NT2/D1 (cell line): Measurements from ENCODE around the gene BMPR1A.
"Not testable (repeated sequence)": the region's sequence is repeated elsewhere in the genome, so short reads cannot be mapped to it uniquely, and the experiment has no call there.

Experiments used
- DNase-seq: peaks from one replicate; pipeline ENCODE4 v3.0.0-alpha.2; 2011; ENCODE audit warnings: low read depth, low spot score
- H3K27me3 ChIP-seq: 2 replicates; pipeline ENCODE4 v1.6.0; 2011; ENCODE audit warnings: mild to moderate bottlenecking; ENCODE audit not compliant: insufficient read length, insufficient read depth
- H3K36me3 ChIP-seq: 2 replicates; pipeline ENCODE4 v1.6.1; 2011; ENCODE audit warnings: mild to moderate bottlenecking, low read length, mixed read lengths; ENCODE audit not compliant: insufficient read depth, insufficient read length
- H3K4me1 ChIP-seq: 2 replicates; pipeline ENCODE4 v1.5.1; 2011; ENCODE audit not compliant: insufficient read depth, insufficient read length
- H3K4me3 ChIP-seq: 2 replicates; pipeline ENCODE4 v1.5.1; 2011; ENCODE audit warnings: low read depth; ENCODE audit not compliant: insufficient read length
- H3K9ac ChIP-seq: 2 replicates; pipeline ENCODE4 v1.6.0; 2011; ENCODE audit warnings: low read depth; ENCODE audit not compliant: insufficient read length
- H3K9me3 ChIP-seq: 2 replicates; pipeline ENCODE4 v1.5.1; 2011; ENCODE audit warnings: mild to moderate bottlenecking, low read length; ENCODE audit not compliant: insufficient read depth
- SUZ12 ChIP-seq: IDR thresholded peaks from 2 replicates; pipeline ENCODE4 v1.6.1; 2011; ENCODE audit not compliant: insufficient read length, insufficient read depth; ENCODE audit errors: extremely low read depth
- YY1 ChIP-seq: IDR thresholded peaks from 2 replicates; pipeline ENCODE4 v1.6.1; 2011; ENCODE audit not compliant: insufficient read length, insufficient read depth
- ZNF274 ChIP-seq: IDR thresholded peaks from 2 replicates; pipeline ENCODE4 v1.6.1; 2011; ENCODE audit warnings: mild to moderate bottlenecking, low read depth, low read length

The BMPR1A gene

DNA sequence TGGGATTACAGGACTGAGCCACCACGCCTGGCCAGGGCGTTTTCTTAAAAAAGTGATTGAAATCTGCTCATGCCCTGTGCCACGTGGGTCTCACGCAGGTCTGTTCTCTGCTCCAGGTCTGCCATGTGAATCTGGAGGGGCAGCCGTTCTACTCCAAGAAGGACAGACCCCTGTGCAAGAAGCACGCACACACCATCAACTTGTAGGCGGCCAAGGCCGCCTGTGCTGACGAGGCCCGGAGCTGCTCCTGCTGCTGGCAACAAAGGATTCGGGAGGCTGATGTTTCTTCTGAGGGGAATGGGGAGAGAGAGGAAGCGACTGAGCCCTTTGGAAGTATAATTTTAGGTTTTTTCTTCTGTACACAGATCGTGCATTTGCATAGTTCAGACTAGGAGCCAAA, 23.6 kb upstream of the BMPR1A start:
- no peaks in the 10 kb centered on the region for H3K36me3 ChIP-seq
- no peaks in the 10 kb centered on the region for H3K4me1 ChIP-seq
- H3K9me3 ChIP-seq = no peaks in the 10 kb centered on the region
- H3K27me3 ChIP-seq = no peaks in the 10 kb centered on the region
- no peak for DNase-seq
- H3K4me3 ChIP-seq = no peak overlapping the region
- H3K9ac ChIP-seq = no peak overlapping the region
- TF ChIP-seq ZNF274 = no peak
- no peak for TF ChIP-seq YY1
- TF ChIP-seq SUZ12 = no peak

DNA sequence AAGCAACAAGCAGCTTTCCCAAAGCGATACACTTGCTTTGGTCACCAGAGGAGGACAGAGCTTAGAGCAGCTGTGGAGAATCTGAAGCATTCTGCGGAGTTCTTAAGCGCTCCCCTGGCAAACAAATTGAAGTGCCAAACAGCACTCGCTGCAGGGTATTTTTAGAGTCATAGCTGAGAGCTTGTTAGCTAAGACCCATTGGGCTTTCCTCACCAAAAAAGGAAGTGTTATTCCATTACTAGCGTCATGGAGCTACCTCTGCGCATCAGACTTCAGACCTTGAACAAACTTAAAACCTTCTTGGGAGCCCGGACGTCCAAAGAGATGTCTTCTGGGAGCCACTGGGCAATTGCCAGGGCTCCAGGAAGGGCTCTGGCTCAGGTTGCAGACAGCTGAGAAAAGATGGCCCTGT, 23.2 kb upstream of the BMPR1A start:
- Histone ChIP-seq H3K4me1 (no peaks in the 10 kb centered on the region), H3K9me3 (no peaks in the 10 kb centered on the region), H3K27me3 (no peaks in the 10 kb centered on the region), H3K9ac (no peak overlapping the region), H3K36me3 (no peaks in the 10 kb centered on the region), H3K4me3 (no peak overlapping the region)
- DNase-seq = no peak
- TF ChIP-seq SUZ12 (no peak), YY1 (no peak), ZNF274 (no peak)

DNA sequence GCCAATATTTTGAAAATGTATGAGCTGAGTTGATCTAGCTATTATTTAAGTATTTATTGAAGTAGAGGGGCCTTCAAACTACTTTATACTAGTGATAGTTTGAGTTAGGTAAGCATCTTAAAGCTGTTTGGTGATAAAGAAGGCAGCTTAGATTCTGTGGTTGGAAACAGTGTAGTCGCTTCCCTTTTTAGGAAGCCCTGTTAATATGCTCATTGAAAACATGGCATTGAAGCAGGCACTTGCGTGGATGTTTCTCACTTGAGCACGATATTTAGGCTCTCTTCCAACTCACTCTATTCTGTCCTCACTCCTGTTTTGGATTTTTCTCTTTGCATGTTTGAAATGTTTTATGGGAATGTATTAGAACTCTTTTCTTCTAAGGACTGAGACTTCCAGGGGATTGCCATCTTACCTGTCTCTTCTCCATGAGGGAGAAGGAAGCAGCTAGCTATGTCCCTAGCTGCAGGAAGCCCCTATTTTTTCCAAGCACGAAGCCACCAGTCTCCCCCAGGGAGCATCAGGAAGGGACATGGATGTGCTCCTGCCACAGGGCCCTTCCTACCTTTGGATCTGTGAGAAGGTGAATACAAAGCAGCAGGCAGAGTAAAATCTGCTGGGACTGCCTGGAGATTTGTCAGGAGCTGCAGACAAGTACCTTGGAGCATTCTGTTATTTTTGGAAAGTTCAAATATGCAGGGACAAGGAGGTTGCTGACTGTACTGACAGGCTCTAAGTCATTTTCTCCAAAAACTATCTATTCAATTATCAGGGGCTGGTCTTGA, 22.0 kb upstream of the BMPR1A start:
- DNase-seq = no peak
- no peak for TF ChIP-seq ZNF274
- no peak for TF ChIP-seq YY1
- no peak for TF ChIP-seq SUZ12

DNA sequence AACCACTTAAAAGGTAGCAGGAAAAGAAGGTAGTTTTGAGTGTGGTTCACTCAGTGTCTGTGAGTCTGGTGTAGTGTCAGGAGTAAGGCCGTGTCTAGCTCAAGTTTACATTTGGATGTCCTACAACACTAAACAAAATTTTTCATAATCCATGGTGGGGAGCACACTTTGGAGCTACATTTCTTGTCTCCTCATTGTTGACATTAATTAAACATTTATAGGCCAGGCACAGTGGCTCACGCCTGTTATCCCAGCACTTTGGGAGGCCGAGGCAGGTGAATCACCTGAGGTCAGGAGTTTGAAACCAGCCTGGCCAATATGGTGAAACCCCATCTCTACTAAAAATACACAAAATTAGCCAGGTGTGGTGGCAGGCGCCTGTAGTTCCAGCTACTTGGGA, 21.1 kb upstream of the BMPR1A start:
- H3K36me3 ChIP-seq, H3K4me1 ChIP-seq, H3K4me3 ChIP-seq, H3K9ac ChIP-seq, H3K27me3 ChIP-seq, DNase-seq, H3K9me3 ChIP-seq: not testable (repeated sequence)

More for the DNA sequence above, 22.0 kb upstream of the BMPR1A start:
- no peak overlapping the region for H3K9ac ChIP-seq
- H3K4me1 ChIP-seq = no peaks in the 10 kb centered on the region
- H3K36me3 ChIP-seq = no peaks in the 10 kb centered on the region
- no peaks in the 10 kb centered on the region for H3K9me3 ChIP-seq
- no peaks in the 10 kb centered on the region for H3K27me3 ChIP-seq
- no peak overlapping the region for H3K4me3 ChIP-seq

DNA sequence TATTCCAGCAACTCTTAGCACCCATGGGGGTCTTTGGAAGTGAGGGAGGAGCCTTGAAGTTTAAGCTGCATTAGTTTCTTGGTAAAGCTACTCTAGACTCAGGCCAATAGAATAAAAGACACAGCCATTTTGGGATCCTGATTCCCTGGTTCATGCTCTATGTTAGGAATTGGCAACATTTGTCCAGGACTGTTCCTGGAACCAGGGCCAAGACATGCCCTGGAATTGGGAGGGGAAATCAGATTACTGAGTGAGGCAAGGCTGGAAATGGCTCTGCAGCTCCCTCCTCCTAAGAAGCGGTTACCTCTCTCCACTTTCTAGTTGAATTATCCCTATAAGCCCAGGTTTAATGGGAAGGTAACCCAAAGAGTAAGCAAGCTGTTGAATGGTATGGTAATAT, 14.2 kb upstream of the BMPR1A start:
- no peaks in the 10 kb centered on the region for H3K27me3 ChIP-seq
- no peak overlapping the region for H3K4me3 ChIP-seq
- TF ChIP-seq ZNF274 = no peak
- TF ChIP-seq SUZ12 = no peak
- TF ChIP-seq YY1 = no peak
- H3K9ac ChIP-seq = no peak overlapping the region
- no peaks in the 10 kb centered on the region for H3K36me3 ChIP-seq
- DNase-seq = no peak
- no peaks in the 10 kb centered on the region for H3K4me1 ChIP-seq
- no peaks in the 10 kb centered on the region for H3K9me3 ChIP-seq

DNA sequence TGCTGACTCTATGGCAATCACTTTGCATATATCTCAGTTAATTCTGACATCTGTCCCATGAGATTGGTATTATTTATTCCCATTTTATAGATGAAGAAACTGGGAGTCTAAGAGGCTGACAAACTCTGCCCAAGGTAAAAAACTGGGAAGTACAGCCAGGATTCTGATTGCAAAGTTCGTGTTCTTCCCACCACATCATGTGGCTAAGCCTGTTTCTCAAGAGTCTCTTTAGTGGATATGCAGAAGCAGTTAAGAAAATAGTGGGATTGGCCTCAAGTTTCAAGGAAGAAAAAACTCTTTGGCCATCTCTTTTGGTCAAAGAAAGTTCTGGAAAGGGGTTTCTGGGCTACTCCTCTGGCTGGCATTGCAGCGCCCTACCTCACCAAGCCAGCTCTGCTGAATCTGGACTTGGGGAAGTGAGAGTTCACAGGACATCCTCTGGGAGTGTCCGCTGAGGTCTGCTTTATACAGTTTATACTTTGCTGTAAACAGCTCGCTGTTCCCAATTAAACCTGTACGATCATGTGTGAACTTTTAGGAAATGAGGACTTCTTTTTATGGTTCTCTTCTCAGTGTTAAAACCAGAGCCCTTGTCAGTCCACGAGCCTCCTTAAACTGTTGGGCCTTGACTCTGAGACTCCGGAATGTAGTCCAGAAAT, 12.2 kb upstream of the BMPR1A start:
- Histone ChIP-seq H3K9me3 (no peaks in the 10 kb centered on the region), H3K4me3 (no peak overlapping the region), H3K27me3 (no peaks in the 10 kb centered on the region), H3K9ac (no peak overlapping the region), H3K4me1 (no peaks in the 10 kb centered on the region), H3K36me3 (no peaks in the 10 kb centered on the region)
- TF ChIP-seq SUZ12 = no peak
- no peak for TF ChIP-seq ZNF274
- no peak for TF ChIP-seq YY1
- no peak for DNase-seq

DNA sequence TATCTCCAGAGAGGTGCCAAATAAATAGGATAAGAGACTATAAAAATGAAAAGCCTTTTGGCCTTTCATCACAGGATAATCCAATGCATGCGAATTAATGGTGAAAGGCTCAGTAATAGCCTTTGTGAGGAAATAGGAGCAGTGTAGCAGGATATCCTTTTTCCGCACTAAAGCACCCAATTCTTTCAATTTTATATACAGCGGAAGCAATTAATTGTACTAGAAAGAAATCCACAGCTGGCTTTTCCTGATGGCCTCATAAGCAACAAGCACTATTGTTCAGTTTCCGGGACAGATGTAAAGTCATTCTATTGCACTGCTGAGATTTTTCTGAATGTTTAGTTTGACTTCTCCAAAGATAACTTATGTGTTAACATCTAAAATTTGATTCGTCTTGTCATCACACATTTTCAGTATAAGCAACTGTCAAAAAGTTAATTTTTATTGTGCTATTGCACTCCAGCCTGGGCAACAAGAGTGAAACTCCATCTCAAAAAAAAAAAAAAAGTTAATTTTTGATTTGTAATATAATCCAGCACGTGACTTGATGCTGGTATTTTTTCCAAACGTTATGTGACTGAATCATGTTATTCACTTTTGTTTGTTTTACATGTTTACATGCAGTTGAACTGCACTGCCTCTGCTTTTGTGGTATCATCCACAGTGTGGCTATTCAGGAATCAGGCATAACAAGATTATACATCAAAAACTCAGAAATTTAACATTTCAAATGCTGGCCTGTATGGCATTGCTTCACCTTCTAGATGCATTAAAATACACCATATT, 8.4 kb upstream of the BMPR1A start:
- no peak for DNase-seq
- no peak overlapping the region for H3K9ac ChIP-seq
- H3K4me3 ChIP-seq = no peak overlapping the region

More for the DNA sequence above, 8.4 kb upstream of the BMPR1A start:
- Histone ChIP-seq H3K9me3 (no peaks in the 10 kb centered on the region), H3K4me1 (peaks cover 3% of the 10 kb centered on the region), H3K27me3 (no peaks in the 10 kb centered on the region), H3K36me3 (no peaks in the 10 kb centered on the region)
- TF ChIP-seq SUZ12 (no peak), ZNF274 (no peak), YY1 (no peak)
